H1 (cell line): ENCODE results near the gene RNF175. TPM values are rescaled to one million over a fixed set of nuclear protein-coding genes. Genes with fewer than 3 reads are reported as not detected.

ENCODE experiments used
- ATF2 ChIP-seq: IDR thresholded peaks from 2 replicates; pipeline ENCODE4 v1.6.1; 2012; ENCODE audit warnings: low read length, inconsistent platforms
- HDAC2 ChIP-seq, 2 experiments: fragments of 300-600 bp in 1 of 2; sonication (generic) in 1 of 2; IDR thresholded peaks; 2 replicates each; pipeline ENCODE4 v1.6.1; 2011 to 2012; ENCODE audit warnings: low read depth in 2 of 2, low read length in 2 of 2, mild to moderate bottlenecking in 2 of 2, moderate library complexity in 2 of 2, borderline replicate concordance in 1 of 2, inconsistent platforms in 1 of 2
- HDAC6 ChIP-seq: IDR thresholded peaks from one replicate; pipeline ENCODE4 v1.7.1; 2012; ENCODE audit warnings: low read depth, mild to moderate bottlenecking, inconsistent platforms, low read length, moderate library complexity
- TAF7 ChIP-seq: optimal IDR thresholded peaks from 2 replicates; pipeline ENCODE3; 2011; ENCODE audit warnings: low read depth, mild to moderate bottlenecking, inconsistent platforms, low read length, moderate library complexity, borderline replicate concordance
- polyA plus RNA-seq, 7 experiments: library from polyadenylated mRNA; depleted of rRNA in 3 of 7; stranded (reverse) in 5 of 7; unstranded in 2 of 7; fragments of >200 nt in 5 of 7; fragments of 200-250 nt in 2 of 7; gene quantifications; 1 replicate in 5 of 7; 2 replicates in 1 of 7; 4 replicates in 1 of 7; pipeline versions ENCODE4 v1.2.1 to v1.2.3, GENCODE V29; 2011 to 2013; ENCODE audit warnings: missing spikeins in 2 of 7, mixed read lengths in 2 of 7
- total RNA-seq: library from RNA; stranded (reverse); fragmentation: NEBNext Ultra II Directional; extraction: Animal tissue kit (Norgen Biotek cat#: 25700); gene quantifications from 2 replicates; pipeline ENCODE4 v1.2.1, GENCODE V29; 2021

The RNF175 gene
- total and polyA plus RNA-seq, 2 of the 8 experiments (the other 6 are each of a cell fraction or from before 2014, with no cell fraction given): 7.9 to 9.8 TPM

GRCh38 chr4:153728151-153728550, 31.7 kb downstream of the RNF175 start (continued):
- TF ChIP-seq ATF2 (no peak), TAF7 (no peak), HDAC6 (no peak), HDAC2 (IDR thresholded peaks at IDR 0.05; ENCODE audit: borderline replicate concordance in 1 of 2, low read depth in 2 of 2, low read length in 2 of 2) (no peak)
